WI38 (cell line): ENCODE data around the gene LMO7.

Experiments used
- H3K4me3 ChIP-seq: 2 replicates; pipeline ENCODE4 v1.5.1; 2011; ENCODE audit warnings: low read depth, mild to moderate bottlenecking, control low read depth, low read length
- CTCF ChIP-seq: IDR thresholded peaks from 2 replicates; pipeline ENCODE4 v1.5.1; 2012; ENCODE audit warnings: low read depth, mild to moderate bottlenecking, control low read depth, low read length

Gene LMO7

GRCh38 chr13:75908141-75908540 is 272.0 kb downstream of the LMO7 start:
- TF ChIP-seq CTCF, result no peak
- no peak overlapping the region for H3K4me3 ChIP-seq
